Pancreas (tissue), 10 donors: ENCODE results near the gene FBXO38. TPM values are rescaled to one million over a fixed set of nuclear protein-coding genes. Genes with fewer than 3 reads are reported as not detected.

ENCODE experiments used
- ATAC-seq, 4 donors: fragments of 200-7000 bp; cut with Tn5 transposase; one replicate each; pipeline versions ENCODE4 v1.8.0 to v1.9.1; 2020; ENCODE audit warnings: mild to moderate bottlenecking in 4 of 4, moderate library complexity in 4 of 4
- DNase-seq, 6 donors: peaks; one replicate each; pipeline ENCODE4 v3.0.0-alpha.2; 2020
- FAIRE-seq: peaks from 2 replicates; lab custom pipeline; 2012; peaks lifted over from hg19 to GRCh38; lab: Jason Lieb, UNC
- H3K27ac ChIP-seq, 4 donors: fragments of 200-600 bp; sonication (generic); 1 replicate in 3 of 4; 2 replicates in 1 of 4; pipeline versions ENCODE4 v1.5.0 to v1.8.0; 2020
- H3K27me3 ChIP-seq, 4 donors: fragments of 200-600 bp; one replicate each; pipeline ENCODE4 v1.8.0; 2021
- H3K36me3 ChIP-seq, 3 donors: fragments of 200-600 bp; sonication (generic) in 1 of 3; one replicate each; pipeline versions ENCODE4 v1.5.0 to v1.8.0; 2020 to 2021
- H3K4me1 ChIP-seq, 3 donors: fragments of 200-600 bp; one replicate each; pipeline ENCODE4 v1.8.0; 2021
- H3K4me3 ChIP-seq, 4 donors: fragments of 200-600 bp; sonication (generic) in 2 of 4; one replicate each; pipeline versions ENCODE4 v1.5.0 to v1.8.0; 2020 to 2021
- H3K9me3 ChIP-seq, 4 donors: fragments of 200-600 bp; one replicate each; pipeline ENCODE4 v1.8.0; 2021
- WGBS, 2 donors: extraction: QIAGEN DNeasy Blood & Tissue Kit; methylation state at CpG; one replicate each; pipeline ENCODE4 v1.1.7; 2013; 5-methylcytosine and 5-hydroxymethylcytosine counted together
- intact Hi-C, 3 donors: fragments of 100-400 bp; cut with DNase I; formaldehyde crosslinking; loops; one replicate each; pipeline versions ENCODE4 v1.11.1 to v1.14.2; 2022
- polyA plus RNA-seq, 2 donors: library from polyadenylated mRNA; stranded (reverse); fragments of 200-250 nt; gene quantifications; one replicate each; pipeline ENCODE4 v1.2.3, GENCODE V29; 2013
- total RNA-seq, 6 donors: library from RNA; stranded (reverse); fragmentation: NEBNext Ultra II Directional in 4 of 6; extraction: Animal tissue kit (Norgen Biotek cat#: 25700) in 4 of 6; gene quantifications; one replicate each; pipeline versions ENCODE4 v1.2.1 to v1.2.4, GENCODE V29; 2021 to 2023
- TF ChIP-seq, protein P1 (sequence below), 4 donors: fragments of 200-600 bp; sonication (generic) in 3 of 4; IDR thresholded peaks; one replicate each; pipeline versions ENCODE4 v1.5.0 to v1.8.0; 2021; ENCODE audit warnings: antibody characterized with exemption in 4 of 4
- donor health status: healthy with polysubstance abuse.
- donor health status: DM: no; HTN: no; CAD: no; lungs with moderate emphysema.
- donor health status: DM: no; HTN: no; CAD: no.
- donor health status: control.
- donor health status: control.
- donor health status: Bipolar disorder and iron deficiency.
- donor health status: DM: yes; HTN: yes; CAD: no.
- donor health status: DM: no; HTN: no; CAD: no.
- donor health status: DM: no; HTN: no; CAD: no.
- donor health status: DM: yes; HTN: yes; CAD: no.

Gene FBXO38
- total and polyA plus RNA-seq, 8 donors: 7.0 to 24.3 (median 15.7) TPM

DNA sequence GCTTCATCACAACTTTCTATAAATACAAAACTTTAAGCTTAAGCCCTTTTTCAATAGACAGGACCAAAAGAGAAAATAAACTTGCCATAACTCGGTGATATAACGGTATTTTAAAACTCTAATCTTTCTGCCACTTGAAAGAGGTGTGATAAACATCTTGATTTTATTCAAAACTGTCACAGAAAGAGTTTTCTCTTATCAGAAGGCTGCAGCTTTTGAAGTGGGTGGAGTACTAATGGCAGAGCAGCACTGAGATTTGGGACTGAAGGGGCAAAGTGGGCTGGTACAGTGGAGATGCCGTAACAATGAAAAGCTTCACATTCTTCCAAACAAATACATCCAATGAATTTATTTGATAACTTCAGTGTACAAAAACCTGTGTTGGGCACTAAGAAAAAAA lies 92.5 kb downstream of the FBXO38 start:
- Histone ChIP-seq H3K4me3 (no peak overlapping the region), H3K27me3 (no peaks in the 10 kb centered on the region), H3K36me3 (no peaks in the 10 kb centered on the region), H3K27ac (no peak overlapping the region), H3K4me1 (no peaks in the 10 kb centered on the region), H3K9me3 (no peaks in the 10 kb centered on the region)
- TF ChIP-seq, protein P1, sequence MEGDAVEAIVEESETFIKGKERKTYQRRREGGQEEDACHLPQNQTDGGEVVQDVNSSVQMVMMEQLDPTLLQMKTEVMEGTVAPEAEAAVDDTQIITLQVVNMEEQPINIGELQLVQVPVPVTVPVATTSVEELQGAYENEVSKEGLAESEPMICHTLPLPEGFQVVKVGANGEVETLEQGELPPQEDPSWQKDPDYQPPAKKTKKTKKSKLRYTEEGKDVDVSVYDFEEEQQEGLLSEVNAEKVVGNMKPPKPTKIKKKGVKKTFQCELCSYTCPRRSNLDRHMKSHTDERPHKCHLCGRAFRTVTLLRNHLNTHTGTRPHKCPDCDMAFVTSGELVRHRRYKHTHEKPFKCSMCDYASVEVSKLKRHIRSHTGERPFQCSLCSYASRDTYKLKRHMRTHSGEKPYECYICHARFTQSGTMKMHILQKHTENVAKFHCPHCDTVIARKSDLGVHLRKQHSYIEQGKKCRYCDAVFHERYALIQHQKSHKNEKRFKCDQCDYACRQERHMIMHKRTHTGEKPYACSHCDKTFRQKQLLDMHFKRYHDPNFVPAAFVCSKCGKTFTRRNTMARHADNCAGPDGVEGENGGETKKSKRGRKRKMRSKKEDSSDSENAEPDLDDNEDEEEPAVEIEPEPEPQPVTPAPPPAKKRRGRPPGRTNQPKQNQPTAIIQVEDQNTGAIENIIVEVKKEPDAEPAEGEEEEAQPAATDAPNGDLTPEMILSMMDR (IDR thresholded peaks at IDR 0.05): no peak
- intact Hi-C loops: no loop called here
- FAIRE-seq: no peak
- no peak for ATAC-seq
- no peak for DNase-seq
- WGBS, 2 donors: 79 to 81% methylated on average over 3 of the region's 3 CpGs

DNA sequence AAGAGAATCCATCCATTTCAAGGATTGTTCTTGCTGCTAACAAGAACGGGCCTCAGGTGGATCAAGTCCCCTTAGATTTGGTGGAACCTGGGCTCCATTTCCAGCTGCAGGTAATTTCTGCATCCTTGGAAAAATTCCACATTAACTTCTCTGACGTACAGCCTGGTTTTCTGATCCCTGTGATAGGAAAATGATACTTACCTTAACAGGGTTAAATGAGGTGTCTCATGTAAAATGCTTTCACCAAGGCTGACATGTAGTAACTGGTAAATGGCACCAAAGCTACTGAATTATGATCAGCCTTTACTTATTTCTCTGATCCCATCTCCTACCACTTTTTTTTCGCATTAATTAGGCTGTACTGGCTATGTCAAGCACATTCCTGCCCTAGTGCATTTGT lies 93.7 kb downstream of the FBXO38 start:
- TF ChIP-seq, protein P1 (IDR thresholded peaks at IDR 0.05): no peak
- intact Hi-C loops: no loop called here
- FAIRE-seq (no peak), DNase-seq (no peak), ATAC-seq (no peak)
- Histone ChIP-seq H3K36me3 (no peaks in the 10 kb centered on the region), H3K27ac (no peak overlapping the region), H3K27me3 (no peaks in the 10 kb centered on the region), H3K4me3 (no peak overlapping the region), H3K4me1 (no peaks in the 10 kb centered on the region), H3K9me3 (no peaks in the 10 kb centered on the region)
- WGBS, 2 donors: 66 to 73% methylated on average over 3 of the region's 3 CpGs

DNA sequence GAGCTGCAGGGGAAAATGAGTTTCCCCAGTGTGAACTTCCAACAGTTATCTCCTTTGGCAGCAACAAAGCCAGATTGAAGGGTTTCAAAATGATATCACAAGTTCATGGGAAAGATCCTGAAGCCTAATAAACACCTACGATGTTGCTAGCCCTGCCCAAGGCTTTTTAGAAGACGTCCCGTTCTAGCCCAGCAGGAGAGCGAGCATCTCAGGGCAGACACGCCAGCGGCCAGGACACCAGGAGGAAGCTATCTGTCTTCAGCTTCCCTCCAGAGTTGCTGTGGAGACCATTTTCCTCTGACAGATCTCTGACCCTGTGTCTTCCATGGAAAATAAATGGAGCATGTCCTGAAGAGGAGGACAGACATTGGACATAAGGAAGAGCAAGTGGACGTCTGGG lies 98.4 kb downstream of the FBXO38 start:
- Histone ChIP-seq H3K27ac (no peak overlapping the region), H3K36me3 (no peaks in the 10 kb centered on the region), H3K4me1 (no peaks in the 10 kb centered on the region), H3K9me3 (no peaks in the 10 kb centered on the region), H3K4me3 (no peak overlapping the region), H3K27me3 (no peaks in the 10 kb centered on the region)
- WGBS, 2 donors: 50 to 60% methylated on average over 7 of the region's 7 CpGs
- DNase-seq (no peak), FAIRE-seq (no peak), ATAC-seq (no peak)
- intact Hi-C loops: no loop called here
- TF ChIP-seq, protein P1 (IDR thresholded peaks at IDR 0.05): no peak

DNA sequence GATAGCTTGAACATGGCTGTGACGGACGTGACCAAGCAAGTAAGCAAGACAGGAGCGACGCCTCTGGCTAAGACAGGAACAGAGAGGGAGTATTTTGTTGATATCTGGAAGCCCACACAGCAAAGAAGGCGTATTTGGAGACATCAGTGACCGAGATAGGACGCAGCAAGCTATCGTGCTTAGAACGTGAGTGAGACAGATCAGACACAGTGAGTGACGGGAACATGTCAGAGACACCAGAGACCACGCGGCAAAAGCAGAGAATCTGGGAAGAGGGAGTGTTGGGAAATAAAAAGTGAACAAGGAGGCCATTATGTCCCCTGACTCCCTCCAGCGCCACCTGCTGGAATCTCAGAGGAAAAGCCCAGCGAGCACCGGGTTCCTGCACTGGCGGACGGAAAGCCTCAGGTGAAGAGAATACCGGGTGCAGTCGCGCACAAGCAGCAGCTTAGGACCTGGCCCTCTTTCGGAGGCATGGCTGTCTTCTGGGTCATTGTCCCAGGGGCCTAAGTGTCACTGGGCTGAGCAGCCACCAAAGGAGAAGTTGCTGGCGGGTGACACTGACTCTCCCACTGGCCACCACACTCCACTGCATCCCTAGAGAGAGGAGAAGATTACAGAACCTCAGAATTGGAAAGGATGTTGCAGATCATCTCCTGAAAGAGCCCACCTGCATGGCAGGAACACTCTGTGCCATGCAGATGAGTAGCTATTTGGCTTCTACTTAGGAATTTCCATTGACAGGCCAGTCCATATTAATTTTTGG lies 99.1 kb downstream of the FBXO38 start:
- no peaks in the 10 kb centered on the region for H3K27me3 ChIP-seq
- H3K4me3 ChIP-seq: no peak overlapping the region
- 28 to 35% methylated on average over 22 of the region's 22 CpGs for WGBS, 2 donors
- FAIRE-seq (no peak), DNase-seq (peak; percentile 40 to 77 (median 66)), ATAC-seq (peak; percentile 64 to 93 (median 84))
- H3K27ac ChIP-seq: no peak overlapping the region
- no peaks in the 10 kb centered on the region for H3K4me1 ChIP-seq
- no peaks in the 10 kb centered on the region for H3K9me3 ChIP-seq
- H3K36me3 ChIP-seq: no peaks in the 10 kb centered on the region
- TF ChIP-seq, protein P1 (IDR thresholded peaks at IDR 0.05): peak; percentile 58 to 73 (median 66)
- intact Hi-C loops: no loop called here

DNA sequence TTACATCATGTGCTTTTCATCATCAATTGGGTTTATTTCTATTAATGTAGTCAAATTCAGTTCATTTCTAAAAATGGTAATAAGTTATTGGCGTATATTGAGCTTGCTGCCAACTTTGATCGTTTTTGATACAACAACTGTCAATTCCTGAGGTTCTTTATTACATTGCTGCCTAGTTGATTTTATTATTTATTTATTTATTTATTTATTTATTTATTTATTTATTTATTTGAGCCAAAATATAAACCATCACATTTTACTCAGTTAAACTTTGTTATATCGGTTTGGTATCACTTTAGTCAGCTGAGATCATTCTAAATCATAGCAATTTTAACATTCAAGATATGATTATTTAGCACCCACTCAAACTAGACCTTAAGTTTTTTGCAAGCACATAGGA lies 100.0 kb downstream of the FBXO38 start:
- no peaks in the 10 kb centered on the region for H3K9me3 ChIP-seq
- DNase-seq (no peak), ATAC-seq (no peak), FAIRE-seq (peak; percentile 34)
- TF ChIP-seq, protein P1 (IDR thresholded peaks at IDR 0.05): no peak
- H3K27ac ChIP-seq: no peak overlapping the region
- WGBS, 2 donors: 72 to 91% methylated on average over 3 of the region's 3 CpGs
- intact Hi-C loops: no loop called here
- no peak overlapping the region for H3K4me3 ChIP-seq
- H3K27me3 ChIP-seq: no peaks in the 10 kb centered on the region
- no peaks in the 10 kb centered on the region for H3K4me1 ChIP-seq
- H3K36me3 ChIP-seq: no peaks in the 10 kb centered on the region
